SU-DHL-6 (cell line): ENCODE data around the gene MAP2K6.

Experiments used
- CTCF ChIP-seq: fragments of 200-600 bp; sonication (generic); IDR thresholded peaks from one replicate; pipeline ENCODE4 v1.5.1; 2017; ENCODE audit warnings: antibody characterized with exemption, mild to moderate bottlenecking, low read length, moderate library complexity; ENCODE audit not compliant: insufficient read depth, poor library complexity, severe bottlenecking
- EZH2phosphoT487 ChIP-seq: fragments of 200-600 bp; sonication (generic), shearing (Covaris generic); conservative IDR thresholded peaks from 2 replicates; pipeline ENCODE4 v1.6.1; 2018; ENCODE audit warnings: mild to moderate bottlenecking, antibody characterized with exemption, low read length, moderate library complexity, mixed read lengths

DNA sequence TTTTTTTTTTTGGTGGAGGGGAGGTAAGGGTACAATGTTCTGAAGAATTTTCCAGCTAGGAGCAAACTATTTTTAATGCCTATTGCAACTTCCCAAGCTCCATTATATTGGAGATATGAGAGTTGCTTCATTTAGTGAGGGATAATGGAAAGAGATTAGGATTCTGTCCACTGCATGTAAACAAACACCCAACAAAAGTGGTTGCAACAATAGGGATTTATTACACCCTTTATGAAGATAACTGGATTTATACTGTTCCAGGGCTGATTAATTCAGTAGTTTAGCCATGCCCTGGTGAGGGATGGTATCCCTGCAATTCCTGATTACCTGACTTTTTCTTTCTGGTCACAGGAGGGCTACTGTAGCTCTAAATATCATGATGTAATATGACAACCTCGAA, 40.5 kb downstream of the MAP2K6 start:
- TF ChIP-seq CTCF: no peak
- TF ChIP-seq EZH2phosphoT487: no peak
